WTC11 (cell line): ENCODE measurements around the gene PBX3. TPM values are rescaled to one million over a fixed set of nuclear protein-coding genes. Genes with fewer than 3 reads are reported as not detected.

Experiments
- ATAC-seq: fragments of 200-7000 bp; cut with Tn5 transposase; 2 replicates; pipeline ENCODE4 v1.10.0; 2021; ENCODE audit warnings: mild to moderate bottlenecking, moderate library complexity
- CTCF ChIA-PET: fragments of 300-600 bp; sonication (Branson Sonifier 250); formaldehyde crosslinking; loops from one replicate; lab custom pipeline; 2021; ENCODE audit warnings: antibody characterized with exemption; lab: Charles Lee
- POLR2A ChIA-PET: fragments of 350-600 bp; sonication (Branson Sonifier 250); formaldehyde crosslinking; loops from one replicate; lab custom pipeline; 2021; ENCODE audit warnings: antibody characterized with exemption; lab: Charles Lee
- DNase-seq: peaks from one replicate; pipeline ENCODE4 v3.0.0; 2021; ENCODE audit warnings: low spot score
- H3K27ac Mint-ChIP-seq: 2 replicates; pipeline ENCODE4 v1.8.0; 2021; ENCODE audit warnings: mixed read lengths
- H3K27me3 Mint-ChIP-seq: 2 replicates; pipeline ENCODE4 v1.8.0; 2021; ENCODE audit warnings: low read depth, mild to moderate bottlenecking, moderate library complexity, mixed read lengths
- H3K36me3 Mint-ChIP-seq: 2 replicates; pipeline ENCODE4 v1.8.0; 2021; ENCODE audit warnings: mixed read lengths
- H3K4me1 Mint-ChIP-seq: 2 replicates; pipeline ENCODE4 v1.8.0; 2022; ENCODE audit warnings: mixed read lengths
- H3K4me3 Mint-ChIP-seq: 2 replicates; pipeline ENCODE4 v1.8.0; 2021; ENCODE audit warnings: mild to moderate bottlenecking, moderate library complexity, mixed read lengths
- H3K9me3 Mint-ChIP-seq: 2 replicates; pipeline ENCODE4 v1.8.0; 2021; ENCODE audit warnings: mixed read lengths
- CREM ChIP-seq: sonication (generic); formaldehyde crosslinking; IDR thresholded peaks from 2 replicates; pipeline ENCODE4 v1.8.1; 2022; ENCODE audit warnings: mild to moderate bottlenecking, missing genetic modification reagents, moderate library complexity
- FOXJ3 ChIP-seq: sonication (generic); formaldehyde crosslinking; IDR thresholded peaks from 2 replicates; pipeline ENCODE4 v1.9.0; 2021; ENCODE audit warnings: missing genetic modification reagents, mild to moderate bottlenecking, borderline replicate concordance
- FOXK1 ChIP-seq: sonication (generic); formaldehyde crosslinking; IDR thresholded peaks from 2 replicates; pipeline ENCODE4 v1.8.0; 2022; ENCODE audit warnings: mild to moderate bottlenecking, moderate library complexity, missing genetic modification reagents
- GTF2I ChIP-seq: fragments of 250-450 bp; sonication (Bioruptor Pico); conservative IDR thresholded peaks from 2 replicates; pipeline ENCODE4 v1.4.0; 2021; ENCODE audit warnings: mild to moderate bottlenecking
- KAT7 ChIP-seq: sonication (generic); formaldehyde crosslinking; IDR thresholded peaks from 2 replicates; pipeline ENCODE4 v1.8.1; 2023; ENCODE audit warnings: missing genetic modification reagents, mild to moderate bottlenecking, borderline replicate concordance
- MAX ChIP-seq: sonication (generic); formaldehyde crosslinking; IDR thresholded peaks from 2 replicates; pipeline ENCODE4 v1.8.0; 2022; ENCODE audit warnings: mild to moderate bottlenecking, missing genetic modification reagents
- NFE2L1 ChIP-seq: sonication (generic); formaldehyde crosslinking; IDR thresholded peaks from 2 replicates; pipeline ENCODE4 v1.8.1; 2023; ENCODE audit warnings: missing genetic modification reagents
- OVOL2 ChIP-seq: fragments of 250-450 bp; sonication (Bioruptor Pico); IDR thresholded peaks from 2 replicates; pipeline ENCODE4 v1.9.0; 2021; ENCODE audit warnings: mild to moderate bottlenecking, borderline replicate concordance
- PRRX2 ChIP-seq: fragments of 250-450 bp; sonication (Bioruptor Pico); IDR thresholded peaks from 2 replicates; pipeline ENCODE4 v1.8.0; 2021; ENCODE audit warnings: mild to moderate bottlenecking
- SMAD4 ChIP-seq: sonication (generic); formaldehyde crosslinking; IDR thresholded peaks from 2 replicates; pipeline ENCODE4 v1.8.0; 2022; ENCODE audit warnings: mild to moderate bottlenecking, missing genetic modification reagents
- TEAD1 ChIP-seq: sonication (generic); formaldehyde crosslinking; IDR thresholded peaks from 2 replicates; pipeline ENCODE4 v1.8.0; 2022; ENCODE audit warnings: mild to moderate bottlenecking, missing genetic modification reagents
- TP53 ChIP-seq: sonication (generic); formaldehyde crosslinking; IDR thresholded peaks from 2 replicates; pipeline ENCODE4 v1.8.1; 2023; ENCODE audit warnings: mild to moderate bottlenecking, missing genetic modification reagents
- ZNF281 ChIP-seq: sonication (generic); formaldehyde crosslinking; IDR thresholded peaks from 2 replicates; pipeline ENCODE4 v1.8.0; 2023; ENCODE audit warnings: mild to moderate bottlenecking, missing genetic modification reagents
- ZNF317 ChIP-seq: sonication (generic); formaldehyde crosslinking; IDR thresholded peaks from 2 replicates; pipeline ENCODE4 v1.8.1; 2023; ENCODE audit warnings: low read depth, mild to moderate bottlenecking, moderate library complexity, missing genetic modification reagents, borderline replicate concordance
- ZNF416 ChIP-seq: fragments of 250-450 bp; sonication (Bioruptor Pico); IDR thresholded peaks from 2 replicates; pipeline ENCODE4 v1.9.0; 2021; ENCODE audit warnings: mild to moderate bottlenecking, inconsistent platforms
- ZNF671 ChIP-seq: fragments of 250-450 bp; sonication (Bioruptor Pico); IDR thresholded peaks from 2 replicates; pipeline ENCODE4 v1.8.0; 2021; ENCODE audit warnings: mild to moderate bottlenecking
- total RNA-seq: library from RNA; stranded (reverse); gene quantifications from 3 replicates; pipeline ENCODE4 v1.2.3, GENCODE V29; 2021
- TF ChIP-seq, protein P1 (sequence below): sonication (generic); formaldehyde crosslinking; IDR thresholded peaks from 2 replicates; pipeline ENCODE4 v1.8.0; 2022; ENCODE audit warnings: mild to moderate bottlenecking, missing genetic modification reagents
- TF ChIP-seq, protein P2 (sequence below): fragments of 250-450 bp; sonication (Bioruptor Pico); IDR thresholded peaks from 2 replicates; pipeline ENCODE4 v2.1.2; 2022; ENCODE audit warnings: mild to moderate bottlenecking, moderate library complexity
- TF ChIP-seq, protein P3 (sequence below): sonication (generic); formaldehyde crosslinking; IDR thresholded peaks from 2 replicates; pipeline ENCODE4 v1.8.1; 2023; ENCODE audit warnings: mild to moderate bottlenecking, moderate library complexity, missing genetic modification reagents
- TF ChIP-seq, protein P4 (sequence below): sonication (generic); formaldehyde crosslinking; IDR thresholded peaks from 2 replicates; pipeline ENCODE4 v1.8.0; 2023; ENCODE audit warnings: missing genetic modification reagents
- TF ChIP-seq, protein P5 (sequence below): sonication (generic); formaldehyde crosslinking; IDR thresholded peaks from 2 replicates; pipeline ENCODE4 v1.8.1; 2023; ENCODE audit warnings: mild to moderate bottlenecking, missing genetic modification reagents

The PBX3 gene
- total RNA-seq, 1 experiment from 2014 or later: 48.5 TPM

- TF ChIP-seq SMAD4 (CRISPR knock-in tag) (no peak), GTF2I (CRISPR knock-in tag) (no peak), FOXK1 (no peak), FOXJ3 (no peak), KAT7 (CRISPR knock-in tag) (no peak), MAX (no peak), ZNF416 (CRISPR knock-in tag) (no peak), CREM (CRISPR knock-in tag) (no peak)
- TF ChIP-seq, protein P1, sequence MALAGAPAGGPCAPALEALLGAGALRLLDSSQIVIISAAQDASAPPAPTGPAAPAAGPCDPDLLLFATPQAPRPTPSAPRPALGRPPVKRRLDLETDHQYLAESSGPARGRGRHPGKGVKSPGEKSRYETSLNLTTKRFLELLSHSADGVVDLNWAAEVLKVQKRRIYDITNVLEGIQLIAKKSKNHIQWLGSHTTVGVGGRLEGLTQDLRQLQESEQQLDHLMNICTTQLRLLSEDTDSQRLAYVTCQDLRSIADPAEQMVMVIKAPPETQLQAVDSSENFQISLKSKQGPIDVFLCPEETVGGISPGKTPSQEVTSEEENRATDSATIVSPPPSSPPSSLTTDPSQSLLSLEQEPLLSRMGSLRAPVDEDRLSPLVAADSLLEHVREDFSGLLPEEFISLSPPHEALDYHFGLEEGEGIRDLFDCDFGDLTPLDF (CRISPR knock-in tag): no peak
- TF ChIP-seq, protein P2, sequence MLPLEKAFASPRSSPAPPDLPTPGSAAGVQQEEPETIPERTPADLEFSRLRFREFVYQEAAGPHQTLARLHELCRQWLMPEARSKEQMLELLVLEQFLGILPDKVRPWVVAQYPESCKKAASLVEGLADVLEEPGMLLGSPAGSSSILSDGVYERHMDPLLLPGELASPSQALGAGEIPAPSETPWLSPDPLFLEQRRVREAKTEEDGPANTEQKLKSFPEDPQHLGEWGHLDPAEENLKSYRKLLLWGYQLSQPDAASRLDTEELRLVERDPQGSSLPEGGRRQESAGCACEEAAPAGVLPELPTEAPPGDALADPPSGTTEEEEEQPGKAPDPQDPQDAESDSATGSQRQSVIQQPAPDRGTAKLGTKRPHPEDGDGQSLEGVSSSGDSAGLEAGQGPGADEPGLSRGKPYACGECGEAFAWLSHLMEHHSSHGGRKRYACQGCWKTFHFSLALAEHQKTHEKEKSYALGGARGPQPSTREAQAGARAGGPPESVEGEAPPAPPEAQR (CRISPR knock-in tag): no peak
- TF ChIP-seq, protein P3, sequence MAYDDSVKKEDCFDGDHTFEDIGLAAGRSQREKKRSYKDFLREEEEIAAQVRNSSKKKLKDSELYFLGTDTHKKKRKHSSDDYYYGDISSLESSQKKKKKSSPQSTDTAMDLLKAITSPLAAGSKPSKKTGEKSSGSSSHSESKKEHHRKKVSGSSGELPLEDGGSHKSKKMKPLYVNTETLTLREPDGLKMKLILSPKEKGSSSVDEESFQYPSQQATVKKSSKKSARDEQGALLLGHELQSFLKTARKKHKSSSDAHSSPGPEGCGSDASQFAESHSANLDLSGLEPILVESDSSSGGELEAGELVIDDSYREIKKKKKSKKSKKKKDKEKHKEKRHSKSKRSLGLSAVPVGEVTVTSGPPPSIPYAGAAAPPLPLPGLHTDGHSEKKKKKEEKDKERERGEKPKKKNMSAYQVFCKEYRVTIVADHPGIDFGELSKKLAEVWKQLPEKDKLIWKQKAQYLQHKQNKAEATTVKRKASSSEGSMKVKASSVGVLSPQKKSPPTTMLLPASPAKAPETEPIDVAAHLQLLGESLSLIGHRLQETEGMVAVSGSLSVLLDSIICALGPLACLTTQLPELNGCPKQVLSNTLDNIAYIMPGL: no peak
Measured at GRCh38 chr9:125966466-125966865, 219.3 kb downstream of the PBX3 start.

GRCh38 chr9:125966959-125967711 lies 220.0 kb downstream of the PBX3 start:
- Mint-ChIP-seq H3K27ac (peak overlapping the region; percentile 44), H3K36me3 (peaks cover 34% of the 10 kb centered on the region), H3K4me3 (no peak overlapping the region), H3K27me3 (no peaks in the 10 kb centered on the region), H3K4me1 (no peaks in the 10 kb centered on the region), H3K9me3 (no peaks in the 10 kb centered on the region)
- POLR2A ChIA-PET: interaction anchor here (0.7 kb wide), 1 partner anchor 180 kb away, joined by 5 read pairs; no protein-coding TSS in a partner anchor
- DNase-seq (no peak), ATAC-seq (no peak)
- TF ChIP-seq PRRX2 (CRISPR knock-in tag) (no peak), GTF2I (CRISPR knock-in tag) (no peak), TEAD1 (CRISPR knock-in tag) (no peak), OVOL2 (CRISPR knock-in tag) (no peak), NFE2L1 (CRISPR knock-in tag) (no peak), ZNF317 (CRISPR knock-in tag) (no peak)
- CTCF ChIA-PET: no interaction called here

More at GRCh38 chr9:125966466-125966865, 219.3 kb downstream of the PBX3 start:
- DNase-seq: no peak
- ChIA-PET POLR2A (no interaction called here), CTCF (no interaction called here)
- Mint-ChIP-seq H3K4me1 (peaks cover 2% of the 10 kb centered on the region; the same call in 1 of the 2 replicates), H3K9me3 (no peaks in the 10 kb centered on the region), H3K4me3 (no peak overlapping the region), H3K27ac (no peak overlapping the region), H3K36me3 (peaks cover 38% of the 10 kb centered on the region), H3K27me3 (no peaks in the 10 kb centered on the region)
- no peak for ATAC-seq

GRCh38 chr9:125968714-125969374 lies 221.7 kb downstream of the PBX3 start:
- ChIA-PET CTCF (no interaction called here), POLR2A (no interaction called here)
- ATAC-seq (no peak), DNase-seq (no peak)
- Mint-ChIP-seq H3K27me3 (no peaks in the 10 kb centered on the region), H3K4me1 (no peaks in the 10 kb centered on the region), H3K9me3 (peaks cover 1% of the 10 kb centered on the region), H3K36me3 (peaks cover 20% of the 10 kb centered on the region), H3K4me3 (no peak overlapping the region), H3K27ac (no peak overlapping the region)
- TF ChIP-seq ZNF671 (CRISPR knock-in tag) (no peak), ZNF281 (no peak), MAX (no peak), KAT7 (CRISPR knock-in tag) (no peak), SMAD4 (CRISPR knock-in tag) (no peak), ZNF317 (CRISPR knock-in tag) (no peak), TP53 (CRISPR knock-in tag) (no peak)
- TF ChIP-seq, protein P4, sequence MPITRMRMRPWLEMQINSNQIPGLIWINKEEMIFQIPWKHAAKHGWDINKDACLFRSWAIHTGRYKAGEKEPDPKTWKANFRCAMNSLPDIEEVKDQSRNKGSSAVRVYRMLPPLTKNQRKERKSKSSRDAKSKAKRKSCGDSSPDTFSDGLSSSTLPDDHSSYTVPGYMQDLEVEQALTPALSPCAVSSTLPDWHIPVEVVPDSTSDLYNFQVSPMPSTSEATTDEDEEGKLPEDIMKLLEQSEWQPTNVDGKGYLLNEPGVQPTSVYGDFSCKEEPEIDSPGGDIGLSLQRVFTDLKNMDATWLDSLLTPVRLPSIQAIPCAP (CRISPR knock-in tag): no peak
- TF ChIP-seq, protein P5, sequence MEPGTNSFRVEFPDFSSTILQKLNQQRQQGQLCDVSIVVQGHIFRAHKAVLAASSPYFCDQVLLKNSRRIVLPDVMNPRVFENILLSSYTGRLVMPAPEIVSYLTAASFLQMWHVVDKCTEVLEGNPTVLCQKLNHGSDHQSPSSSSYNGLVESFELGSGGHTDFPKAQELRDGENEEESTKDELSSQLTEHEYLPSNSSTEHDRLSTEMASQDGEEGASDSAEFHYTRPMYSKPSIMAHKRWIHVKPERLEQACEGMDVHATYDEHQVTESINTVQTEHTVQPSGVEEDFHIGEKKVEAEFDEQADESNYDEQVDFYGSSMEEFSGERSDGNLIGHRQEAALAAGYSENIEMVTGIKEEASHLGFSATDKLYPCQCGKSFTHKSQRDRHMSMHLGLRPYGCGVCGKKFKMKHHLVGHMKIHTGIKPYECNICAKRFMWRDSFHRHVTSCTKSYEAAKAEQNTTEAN (CRISPR knock-in tag): no peak
